GM18499 (cell line): ENCODE measurements around the gene ZNF644.

Experiments used
- ATAC-seq: cut with Tn5 transposase; IDR thresholded peaks from one replicate; pipeline ENCODE4 v1.9.1; 2021; ENCODE audit warnings: moderate number of reproducible peaks; ENCODE audit not compliant: insufficient read depth, unreplicated experiment

The ZNF644 gene

DNA sequence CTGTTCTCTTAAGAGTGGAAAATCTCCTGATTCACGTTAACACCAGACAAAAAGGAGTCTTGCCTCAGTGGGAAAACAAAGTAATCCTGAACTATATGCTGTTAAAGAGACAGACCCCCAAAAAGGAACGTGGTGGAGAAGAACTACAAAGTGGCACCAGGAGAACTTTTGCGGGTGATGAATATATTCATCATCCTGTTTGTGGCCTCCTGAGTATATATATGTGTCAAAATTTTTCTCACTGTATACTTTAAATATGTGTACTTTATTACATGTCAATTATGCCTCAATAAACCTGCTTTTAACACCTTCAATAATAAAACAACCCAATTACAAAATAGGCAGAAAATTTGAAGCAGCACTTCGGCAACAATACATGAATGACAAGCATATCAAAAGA is 31.1 kb downstream of the ZNF644 start:
- no peak for ATAC-seq

DNA sequence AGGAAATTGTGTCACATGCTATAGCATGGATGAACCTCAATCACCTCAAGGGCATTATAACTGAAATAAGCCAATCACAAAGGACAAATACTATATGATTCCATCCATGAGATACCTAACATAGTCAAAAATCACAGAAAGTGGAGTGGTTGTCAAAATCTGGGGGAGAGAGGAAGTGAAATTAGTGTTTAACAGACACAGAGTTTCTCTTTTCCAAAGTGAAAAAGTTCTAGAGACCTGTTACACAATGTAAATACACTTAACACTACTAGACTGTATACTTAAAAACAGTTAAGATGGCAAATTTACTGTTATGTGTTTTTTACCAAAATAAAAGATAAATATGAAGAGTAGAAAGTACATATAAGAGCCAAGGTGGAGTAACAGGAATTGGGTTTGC is 31.8 kb downstream of the ZNF644 start:
- no peak for ATAC-seq

DNA sequence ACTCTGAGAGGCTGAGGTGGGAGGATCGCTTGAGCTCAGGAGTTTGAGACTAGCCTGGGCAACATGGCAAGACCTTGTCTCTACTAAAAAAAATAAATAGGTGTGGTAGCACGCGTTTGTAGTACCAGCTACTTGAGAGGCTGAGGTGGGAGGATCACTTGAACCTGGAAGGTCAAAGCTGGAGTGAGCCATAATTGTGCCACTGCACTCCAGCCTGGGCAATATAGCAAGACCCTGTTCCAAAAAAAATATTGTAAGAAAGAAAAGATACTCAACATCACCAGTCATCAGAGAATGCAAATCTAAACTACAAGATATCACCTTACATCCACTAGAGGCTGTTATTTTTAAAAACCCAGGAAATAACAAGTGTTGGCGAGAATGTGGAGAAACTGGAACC is 32.5 kb downstream of the ZNF644 start:
- ATAC-seq = no peak

DNA sequence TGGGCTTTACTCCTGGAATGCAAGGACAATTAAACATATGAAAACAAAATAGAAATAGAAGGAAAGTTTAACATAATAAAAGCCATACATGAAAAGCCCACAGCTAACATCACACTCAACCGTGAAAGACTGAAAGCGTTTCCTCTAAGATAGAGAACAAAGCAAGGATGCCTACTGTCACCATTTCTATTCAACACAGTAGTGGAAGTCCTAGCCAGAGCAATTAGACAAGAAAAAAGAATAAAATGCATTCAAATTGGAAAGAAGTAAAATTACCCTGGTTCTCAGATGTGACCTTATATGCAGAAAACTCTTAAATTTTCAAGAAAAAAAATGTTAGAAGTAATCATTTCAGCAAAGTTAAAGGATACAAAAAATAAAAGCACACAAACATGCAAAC is 34.0 kb downstream of the ZNF644 start:
- ATAC-seq = no peak

DNA sequence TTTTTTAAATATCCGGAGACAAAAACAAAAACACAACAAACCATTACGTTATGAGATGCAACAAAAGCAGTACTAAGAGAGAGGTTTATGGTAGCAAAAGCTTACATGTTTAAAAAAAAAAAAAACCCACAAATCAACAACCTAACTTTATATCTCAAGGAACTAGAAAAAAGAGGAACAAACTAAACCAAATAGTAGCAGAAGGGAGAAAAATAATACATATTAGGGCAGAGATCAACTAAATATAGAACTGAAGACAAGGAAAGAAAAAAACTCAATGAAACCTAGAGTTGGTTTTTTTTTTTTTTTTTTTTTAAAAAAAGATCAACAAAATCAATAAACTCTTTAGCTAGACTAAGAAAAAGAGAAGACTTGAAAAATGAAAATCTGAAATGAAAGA is 34.9 kb downstream of the ZNF644 start:
- no peak for ATAC-seq

DNA sequence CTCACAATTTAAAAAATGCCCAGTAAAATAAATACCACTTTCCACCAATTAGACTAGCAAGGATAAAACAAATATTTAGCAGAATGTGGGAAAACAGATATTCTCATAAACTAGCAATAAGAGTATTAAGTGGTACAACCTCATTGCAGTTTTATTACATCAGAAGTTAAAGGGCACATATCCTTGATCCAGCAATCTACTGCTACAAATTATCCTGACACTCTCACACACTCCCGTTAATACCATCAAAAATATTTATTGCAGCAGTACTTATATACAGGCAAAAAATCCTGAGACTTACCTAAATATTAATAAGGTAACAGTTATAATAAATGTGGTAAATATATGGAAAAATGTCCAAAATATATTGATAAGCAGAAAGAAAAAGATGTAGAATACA is 44.3 kb downstream of the ZNF644 start:
- ATAC-seq = no peak

DNA sequence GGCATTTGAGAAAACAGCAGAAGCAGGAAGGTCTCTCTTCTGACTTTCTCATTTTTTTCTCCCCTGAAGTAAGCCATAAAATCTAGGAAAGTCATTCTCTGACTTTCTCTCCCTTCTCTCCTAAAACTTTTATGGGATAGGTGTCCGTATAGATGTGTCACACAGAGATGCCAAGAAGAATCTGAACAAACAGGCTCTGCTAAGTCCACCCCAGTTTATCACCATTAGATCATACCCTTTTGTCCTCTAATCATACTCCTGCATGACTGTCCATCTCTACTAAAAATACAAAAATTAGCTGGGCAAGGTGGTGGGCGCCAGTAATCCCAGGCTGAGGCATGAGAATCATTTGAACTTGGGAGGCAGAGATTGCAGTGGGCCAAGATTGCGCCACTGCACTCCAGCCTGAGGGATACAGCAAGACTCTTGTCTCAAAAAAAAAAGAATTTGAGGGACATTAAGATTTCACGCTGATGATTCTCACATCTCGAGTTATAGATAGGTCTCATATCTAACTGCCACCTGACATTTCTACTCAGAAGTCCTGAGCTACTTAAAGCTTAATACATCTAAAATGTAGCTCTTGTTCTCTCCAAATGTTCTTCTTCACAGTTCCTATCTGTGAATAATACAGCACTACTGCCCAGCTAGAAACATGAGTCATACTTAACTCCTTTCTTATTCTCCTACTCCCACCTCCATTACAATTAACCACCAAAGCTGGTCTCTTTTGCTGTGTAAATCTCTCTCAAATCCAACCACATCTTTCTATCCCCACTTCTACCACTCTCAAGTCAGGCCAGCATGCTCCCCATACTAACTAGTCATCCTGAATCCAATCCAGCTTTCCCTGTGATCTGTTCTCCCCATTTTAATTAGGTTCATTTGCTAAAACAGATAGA is 47.7 kb downstream of the ZNF644 start:
- no peak for ATAC-seq

DNA sequence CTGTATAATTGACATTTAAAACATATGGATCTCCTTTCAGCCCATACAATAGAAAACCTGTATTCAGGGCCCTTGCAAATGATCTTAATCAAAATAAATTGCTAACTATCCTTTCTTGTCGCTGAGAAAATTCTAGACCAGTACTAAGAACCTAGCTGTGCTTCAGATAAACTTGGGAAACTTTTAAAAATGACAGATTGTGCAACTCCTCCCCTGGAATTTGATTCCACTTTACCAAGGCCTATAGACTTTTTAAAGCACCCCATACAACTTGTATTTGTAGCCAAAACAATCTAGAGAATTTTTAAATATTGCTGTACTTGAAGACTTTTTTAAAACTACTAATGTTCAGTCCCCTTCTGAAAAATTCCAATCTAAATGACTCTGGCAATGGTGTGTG is 51.6 kb downstream of the ZNF644 start:
- no peak for ATAC-seq

DNA sequence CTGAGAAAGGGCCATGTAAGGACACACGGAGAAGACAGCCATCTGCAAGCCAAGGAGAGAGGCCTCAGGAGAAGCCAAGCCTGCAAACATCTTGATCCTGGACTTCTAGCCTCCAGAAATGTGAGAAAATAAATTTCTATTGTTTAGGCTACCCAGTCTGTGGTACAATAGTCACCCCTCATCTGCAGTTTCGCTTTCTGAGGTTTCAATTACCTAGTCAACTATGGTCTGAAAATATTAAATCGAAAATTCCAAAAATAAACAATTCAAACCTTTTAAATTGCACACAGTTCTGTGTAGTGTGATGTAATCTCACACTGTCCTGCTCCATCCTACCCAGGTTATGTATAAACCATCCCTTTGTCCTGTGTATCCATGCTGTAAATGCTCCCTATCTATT is 52.6 kb downstream of the ZNF644 start:
- no peak for ATAC-seq

DNA sequence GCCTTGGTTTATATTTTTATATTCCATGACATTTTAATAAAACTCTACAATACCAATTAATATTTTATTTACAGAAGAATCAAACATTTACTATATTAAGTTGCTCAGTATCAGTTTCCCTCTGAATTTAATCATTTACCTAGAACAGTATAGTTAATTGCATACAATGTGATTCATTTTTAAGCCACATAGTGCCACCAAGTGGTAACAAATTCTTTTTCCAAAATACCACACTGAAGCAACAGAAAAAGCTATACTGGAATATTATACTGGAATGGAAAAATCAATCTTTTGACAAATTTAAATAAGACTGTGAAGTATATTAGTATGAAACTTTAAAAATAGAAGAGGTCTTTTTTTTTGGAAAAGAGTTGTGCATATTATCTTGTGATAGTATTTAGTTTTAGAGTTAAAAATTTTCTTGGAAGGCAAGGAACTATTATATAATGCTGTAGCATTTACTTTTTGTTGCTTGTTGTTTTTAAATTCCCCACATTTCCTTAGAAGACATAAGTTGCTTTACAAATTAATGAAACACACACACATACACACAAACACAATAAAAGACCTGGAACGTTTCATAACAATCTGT is 57.3 kb downstream of the ZNF644 start:
- no peak for ATAC-seq

DNA sequence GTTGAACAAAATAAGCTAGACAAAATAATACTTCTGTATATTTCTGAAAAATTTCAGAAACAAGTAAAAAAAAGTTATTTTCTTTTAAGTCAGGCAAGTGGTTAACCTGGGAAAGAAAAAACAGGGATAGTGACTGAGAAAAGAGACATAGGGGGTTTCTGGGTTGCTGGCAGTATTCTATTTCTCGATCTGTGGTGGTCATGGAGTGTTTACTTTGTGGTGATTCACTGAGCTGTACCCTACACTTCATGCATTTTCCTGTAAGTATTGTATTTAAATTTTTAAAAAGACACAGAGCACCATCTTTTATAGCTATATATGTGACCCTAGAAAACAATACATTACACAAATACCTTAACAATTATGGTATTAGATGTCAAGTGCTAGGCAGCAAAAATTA is 58.2 kb downstream of the ZNF644 start:
- no peak for ATAC-seq

DNA sequence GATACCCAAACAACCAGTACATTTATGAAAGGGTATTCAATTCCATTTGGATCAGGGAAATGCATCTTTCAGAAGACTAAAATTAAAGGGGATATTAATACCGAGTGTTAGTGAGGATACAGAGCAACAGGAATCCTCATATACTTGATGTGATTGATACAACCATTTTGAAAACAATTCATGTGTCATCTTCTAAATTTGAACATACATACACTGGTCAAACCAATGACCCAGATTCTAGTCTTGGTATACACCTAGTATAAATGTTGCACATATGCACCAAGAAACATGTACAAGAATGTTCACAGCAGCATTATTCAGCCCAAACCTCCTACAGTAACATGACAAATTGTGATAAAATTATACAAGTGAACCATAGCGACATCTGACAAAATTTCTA is 58.6 kb downstream of the ZNF644 start:
- no peak for ATAC-seq

DNA sequence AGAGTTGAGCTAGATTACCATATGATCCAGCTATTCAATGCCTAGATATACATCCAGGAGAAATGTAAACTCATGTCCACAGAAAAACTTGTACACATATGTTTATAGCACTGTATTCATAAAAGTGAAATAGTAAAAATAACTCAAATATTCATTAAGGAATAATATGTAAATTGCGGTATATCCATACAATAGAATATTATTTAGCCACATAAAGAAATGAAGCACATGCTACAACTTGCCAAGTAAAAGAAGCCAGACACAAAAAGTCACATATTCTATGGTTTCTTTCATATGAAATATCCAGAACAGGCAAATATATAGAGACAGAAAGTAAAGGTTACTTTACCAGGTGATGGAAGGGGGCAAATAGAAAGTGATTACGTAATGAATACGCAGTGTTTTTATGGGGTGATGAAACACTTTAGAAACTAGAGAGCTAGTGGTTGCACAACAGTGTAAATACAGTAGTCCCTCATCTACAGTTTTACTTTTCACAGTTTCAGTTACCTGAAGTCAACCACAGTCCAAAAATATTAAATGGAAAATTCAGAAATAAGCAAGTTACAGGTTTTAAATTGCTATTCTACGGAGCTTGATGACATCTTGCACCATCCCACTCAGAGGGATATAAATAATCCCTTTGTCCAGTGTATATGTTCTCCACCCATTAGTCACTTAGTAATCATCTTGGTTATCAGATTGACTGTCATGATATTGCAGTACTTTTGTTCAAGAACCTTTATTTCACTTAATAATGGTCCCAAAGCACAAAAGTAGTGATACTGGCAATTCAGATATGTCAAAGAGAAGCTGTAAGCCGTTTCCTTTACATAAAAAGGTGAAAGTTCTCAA is 62.3 kb downstream of the ZNF644 start:
- no peak for ATAC-seq

DNA sequence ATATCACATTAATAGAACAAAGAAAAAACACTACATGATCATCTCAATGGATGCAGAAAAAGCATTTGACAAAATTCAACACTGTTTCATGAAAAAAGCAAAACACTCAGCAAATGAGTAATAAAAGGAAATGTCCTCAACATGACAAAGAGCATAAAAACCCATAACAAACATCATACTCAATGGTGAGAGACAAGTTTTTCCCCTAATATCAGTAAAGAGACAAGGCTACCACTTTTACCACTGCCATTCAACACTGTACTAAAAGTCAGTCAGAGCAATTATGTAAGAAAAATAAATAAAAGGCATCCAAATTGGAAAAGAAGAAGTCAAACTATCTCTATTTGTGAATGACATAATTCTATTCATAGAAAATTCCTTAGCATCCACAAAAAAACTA is 64.3 kb downstream of the ZNF644 start:
- ATAC-seq = no peak

DNA sequence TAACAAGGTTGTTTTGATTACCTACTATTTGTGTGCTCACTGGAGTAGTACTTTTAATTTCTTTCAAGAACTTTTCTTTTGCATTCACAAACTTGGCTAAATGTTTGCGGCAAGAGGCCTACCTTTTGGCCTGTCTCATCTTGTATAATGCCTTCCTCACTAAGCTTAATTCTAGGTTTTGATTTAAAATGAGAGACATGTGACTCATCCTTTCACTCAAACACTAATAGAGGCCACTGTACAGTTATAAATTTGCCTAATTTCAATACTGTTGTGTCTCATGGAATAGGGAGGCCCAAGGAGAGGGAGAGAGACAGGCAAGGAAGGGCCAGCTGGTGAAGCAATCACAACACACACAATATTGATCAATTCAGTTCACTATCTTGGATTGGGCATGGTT is 66.1 kb downstream of the ZNF644 start:
- no peak for ATAC-seq

DNA sequence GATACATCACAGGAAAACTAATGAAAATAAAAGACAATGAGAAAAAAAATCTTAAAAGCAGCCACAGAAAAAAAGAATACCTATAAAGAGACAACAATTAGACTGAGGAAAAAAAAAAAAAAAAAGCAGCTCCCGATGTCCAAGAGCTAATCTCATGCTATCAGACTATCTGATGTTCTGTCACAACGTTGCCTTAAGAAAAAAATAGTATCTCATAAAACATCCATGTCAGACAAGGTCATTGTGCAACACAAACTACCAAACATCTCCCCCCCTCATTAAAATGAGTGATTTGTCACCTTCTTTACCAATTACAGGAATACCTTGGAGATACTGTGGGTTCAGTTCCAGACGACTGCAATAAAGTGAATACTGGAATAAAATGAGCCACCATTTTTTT is 68.9 kb downstream of the ZNF644 start:
- ATAC-seq = no peak

DNA sequence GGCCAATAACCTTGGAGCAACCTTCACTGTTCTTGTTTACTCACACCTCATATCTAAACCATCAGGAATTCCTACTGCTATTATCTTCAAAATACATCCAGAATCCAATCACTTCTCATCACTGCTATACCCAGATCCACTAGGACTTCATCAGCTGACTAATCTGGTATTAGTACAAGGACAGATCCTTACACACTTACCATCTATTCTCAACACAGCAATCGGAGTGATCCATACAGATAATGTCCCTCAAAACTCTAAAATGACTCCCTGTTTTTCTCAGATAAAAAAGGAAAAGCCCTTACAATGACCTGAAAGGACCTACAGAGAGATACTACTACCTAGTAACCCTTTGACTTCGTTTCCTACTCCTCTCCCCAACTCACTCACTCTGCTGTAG is 70.8 kb downstream of the ZNF644 start:
- ATAC-seq = no peak

DNA sequence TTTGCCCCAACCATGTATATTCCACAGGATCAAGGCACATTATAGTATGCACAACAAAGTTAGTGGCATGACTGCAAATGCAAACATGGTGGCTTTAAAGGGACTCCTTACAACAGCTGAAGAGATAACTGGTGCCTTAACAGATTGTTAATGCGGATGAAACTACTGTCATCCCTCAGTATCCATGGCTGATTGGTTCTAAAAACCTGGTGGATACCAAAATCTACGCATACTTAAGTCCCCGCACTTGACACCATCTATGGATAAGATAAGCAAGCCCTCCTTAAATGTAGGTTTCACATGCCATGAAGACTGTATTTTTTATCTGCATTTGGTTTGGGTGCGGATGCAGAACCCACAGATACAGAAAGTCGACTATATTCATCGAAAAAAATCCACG is 73.5 kb downstream of the ZNF644 start:
- ATAC-seq = no peak

DNA sequence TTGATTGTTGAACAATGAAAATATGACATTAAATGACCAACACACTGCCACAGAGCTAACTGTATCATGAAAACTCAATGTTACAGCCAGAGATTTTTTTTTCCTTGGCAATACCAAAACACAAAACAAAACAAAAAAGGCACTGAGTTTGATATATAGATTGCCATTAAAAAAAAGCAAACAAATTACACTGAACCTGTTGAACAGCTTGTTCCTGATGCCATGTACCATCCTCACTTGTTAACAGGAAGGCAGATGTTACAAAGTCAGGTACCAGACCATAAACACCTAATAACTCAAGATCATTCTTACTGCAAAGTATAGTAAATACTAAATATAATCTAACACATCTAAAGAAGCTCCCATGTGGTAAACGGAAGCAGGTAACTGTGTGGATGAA is 75.2 kb downstream of the ZNF644 start:
- no peak for ATAC-seq

DNA sequence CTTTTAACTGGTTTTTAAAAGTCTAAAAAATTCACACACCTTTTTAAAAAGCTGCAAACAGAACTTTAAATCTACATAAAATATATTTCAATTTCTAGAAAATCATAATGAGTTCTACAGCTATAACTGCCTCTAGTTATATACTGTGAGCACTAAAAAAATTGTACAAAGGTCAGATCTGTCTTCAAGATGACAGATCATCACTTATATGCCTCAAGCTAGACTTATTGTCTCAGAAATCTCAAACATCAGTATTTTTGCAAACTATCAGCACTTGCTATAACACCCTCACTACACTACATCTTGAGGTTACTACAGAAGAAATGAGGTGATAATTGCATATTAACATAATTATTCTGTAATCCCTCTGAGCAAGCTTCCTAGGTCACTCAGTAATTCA is 76.5 kb downstream of the ZNF644 start:
- no peak for ATAC-seq

DNA sequence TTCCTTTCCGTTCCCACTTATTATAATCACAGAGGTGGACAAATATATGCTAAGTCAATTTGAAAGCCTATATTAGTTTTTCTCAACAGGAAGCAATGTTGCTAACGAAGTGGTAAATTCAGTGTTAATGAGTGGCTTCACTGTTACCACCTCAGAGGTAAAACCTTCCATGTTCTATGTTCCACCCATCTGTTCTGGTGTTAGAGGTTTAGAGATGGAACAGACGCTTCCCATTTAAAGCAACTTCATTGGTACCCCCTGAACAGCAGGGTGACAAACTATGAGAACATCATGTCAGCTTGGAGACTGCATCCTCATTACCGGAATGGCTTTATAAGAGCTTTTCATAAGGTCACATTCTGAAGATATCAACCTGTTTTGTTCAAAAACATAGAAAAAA is 77.9 kb downstream of the ZNF644 start:
- ATAC-seq = no peak
